PC-3 (cell line): ENCODE data around the gene PPFIA1. TPM values are rescaled to one million over a fixed set of nuclear protein-coding genes. Genes with fewer than 3 reads are reported as not detected.

ENCODE experiments used
- ATAC-seq: fragments of 200-7000 bp; cut with Tn5 transposase; 2 replicates; pipeline ENCODE4 v1.9.1; 2020; ENCODE audit warnings: mild to moderate bottlenecking, moderate library complexity
- BruUV-seq: library from RNA; stranded (reverse); fragments of 400-500 nt; replicated peaks from 2 replicates; lab custom pipeline; 2021; lab: Mats Ljungman, UMichigan
- CTCF ChIA-PET: fragments of 300-600 bp; sonication (Branson Sonifier 250); formaldehyde crosslinking; loops from one replicate; lab custom pipeline; 2022; ENCODE audit warnings: antibody characterized with exemption; lab: Charles Lee
- POLR2A ChIA-PET: fragments of 300-600 bp; sonication (Branson Sonifier 250); formaldehyde crosslinking; loops from one replicate; lab custom pipeline; 2022; ENCODE audit warnings: antibody characterized with exemption; ENCODE audit not compliant: unreplicated experiment; lab: Charles Lee
- DNase-seq: peaks from one replicate; pipeline ENCODE4 v3.0.0-alpha.2; 2015
- H2AFZ ChIP-seq: fragments of 300-600 bp; sonication (generic); 2 replicates; pipeline ENCODE4 v1.6.0; 2016; ENCODE audit warnings: antibody characterized with exemption, low read length
- H3F3A ChIP-seq: fragments of 300-600 bp; sonication (generic); one replicate; pipeline ENCODE4 v1.6.0; 2017; ENCODE audit warnings: antibody characterized with exemption, low read length, control low read depth, mild to moderate bottlenecking; ENCODE audit not compliant: unreplicated experiment
- H3K27ac ChIP-seq: fragments of 300-600 bp; sonication (generic); 2 replicates; pipeline ENCODE4 v1.5.1; 2016; ENCODE audit warnings: mild to moderate bottlenecking, low read length
- H3K27me3 ChIP-seq: fragments of 300-600 bp; sonication (generic); 2 replicates; pipeline ENCODE4 v1.6.1; 2016; ENCODE audit warnings: low read length, mixed read lengths
- H3K36me3 ChIP-seq: fragments of 300-600 bp; sonication (generic); 2 replicates; pipeline ENCODE4 v1.6.1; 2016; ENCODE audit warnings: low read depth, mixed run types, low read length, mixed read lengths
- H3K4me1 ChIP-seq: fragments of 300-600 bp; sonication (generic); 2 replicates; pipeline ENCODE4 v1.5.1; 2016; ENCODE audit warnings: low read length; ENCODE audit not compliant: insufficient read depth
- H3K4me2 ChIP-seq: fragments of 300-600 bp; sonication (generic); 2 replicates; pipeline ENCODE4 v1.6.0; 2016; ENCODE audit warnings: low read length
- H3K4me3 ChIP-seq: fragments of 300-600 bp; sonication (generic); 2 replicates; pipeline ENCODE4 v1.5.1; 2016; ENCODE audit warnings: mild to moderate bottlenecking, low read length, mixed read lengths
- H3K79me2 ChIP-seq: fragments of 300-600 bp; sonication (generic); 2 replicates; pipeline ENCODE4 v1.6.1; 2017; ENCODE audit warnings: low read length, mixed read lengths
- H3K9ac ChIP-seq: fragments of 300-600 bp; sonication (generic); 2 replicates; pipeline ENCODE4 v1.6.0; 2016; ENCODE audit warnings: mild to moderate bottlenecking, low read length
- H3K9me2 ChIP-seq: fragments of 300-600 bp; sonication (generic); replicated peaks from 2 replicates; pipeline ENCODE4 v1.6.1; 2016; ENCODE audit warnings: mixed run types, low read length, mixed read lengths
- H3K9me3 ChIP-seq: fragments of 300-600 bp; sonication (generic); 2 replicates; pipeline ENCODE4 v1.6.1; 2016; ENCODE audit warnings: low read length, mixed read lengths
- H4K20me1 ChIP-seq: fragments of 300-600 bp; sonication (generic); 2 replicates; pipeline ENCODE4 v1.6.1; 2016; ENCODE audit warnings: low read length, mixed read lengths
- CTCF ChIP-seq: fragments of 300-600 bp; sonication (generic); conservative IDR thresholded peaks from 2 replicates; pipeline ENCODE4 v1.5.1; 2017; ENCODE audit warnings: antibody characterized with exemption, low read depth, mild to moderate bottlenecking, low read length
- EZH2 ChIP-seq: fragments of 300-600 bp; sonication (generic); IDR thresholded peaks from one replicate; pipeline ENCODE4 v1.6.1; 2017; ENCODE audit warnings: antibody characterized with exemption, mild to moderate bottlenecking, low read length; ENCODE audit not compliant: unreplicated experiment
- EZH2phosphoT487 ChIP-seq: fragments of 300-600 bp; sonication (generic); IDR thresholded peaks from 2 replicates; pipeline ENCODE4 v1.6.1; 2018; ENCODE audit warnings: mild to moderate bottlenecking, antibody characterized with exemption, low read length, borderline replicate concordance
- intact Hi-C: fragments of 100-400 bp; cut with micrococcal nuclease; formaldehyde crosslinking; loops from 2 replicates; pipeline ENCODE4 v1.9.0; 2023
- total RNA-seq: library from RNA; depleted of rRNA; stranded (reverse); fragments of >200 nt; gene quantifications from 2 replicates; pipeline ENCODE4 v1.2.3, GENCODE V29; 2014

The PPFIA1 gene
- total RNA-seq, 1 experiment from 2014 or later, result 57.5 TPM

DNA sequence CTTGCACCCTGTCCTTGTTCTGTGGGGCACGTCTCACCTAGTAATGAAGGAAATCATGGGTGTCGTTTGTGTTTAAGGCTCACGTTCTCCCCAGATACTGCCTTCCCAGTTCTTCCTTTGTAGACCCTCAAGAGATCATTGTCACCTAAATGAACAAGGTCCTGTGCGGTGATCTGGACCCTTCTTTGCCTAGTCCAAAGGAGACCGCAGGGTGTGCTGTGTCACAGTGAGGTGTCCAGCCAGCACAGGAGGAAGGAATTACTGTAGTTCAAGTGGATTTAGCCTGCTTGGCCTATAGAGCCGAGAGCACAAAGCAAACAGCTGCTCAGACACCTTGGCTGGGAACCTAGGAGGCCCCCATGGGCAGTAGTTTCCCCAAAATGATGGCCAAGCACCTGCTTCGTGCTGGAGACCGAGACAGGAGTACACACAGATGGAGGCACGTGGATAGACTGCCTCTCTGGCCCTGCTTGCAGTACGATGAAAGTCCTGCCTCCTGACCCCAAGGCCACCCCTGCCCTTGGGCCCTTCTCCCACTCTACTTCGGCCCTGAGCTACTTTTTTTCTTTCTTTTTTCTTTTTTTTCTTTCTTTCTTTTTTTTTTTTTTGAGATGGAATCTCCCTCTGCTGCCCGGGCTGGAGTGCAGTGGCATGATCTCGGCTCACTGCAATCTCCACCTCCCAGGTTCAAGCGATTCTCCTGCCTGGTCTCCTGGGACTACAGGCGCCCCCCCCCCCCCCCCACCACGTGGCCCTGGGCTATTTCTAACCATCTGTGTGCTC, 19.4 kb upstream of the PPFIA1 start:
- ChIA-PET POLR2A (no interaction called here), CTCF (no interaction called here)
- no peak overlapping the region for H3K4me2 ChIP-seq
- ATAC-seq (no peak), DNase-seq (no peak)
- no peaks in the 10 kb centered on the region for H4K20me1 ChIP-seq
- no peaks in the 10 kb centered on the region for H3K9me2 ChIP-seq
- no peak overlapping the region for H3K27ac ChIP-seq
- H3K4me1 ChIP-seq, result peaks cover 14% of the 10 kb centered on the region
- TF ChIP-seq CTCF (no peak), EZH2 (no peak), EZH2phosphoT487 (no peak)
- no peaks in the 10 kb centered on the region for H3K79me2 ChIP-seq
- no peak overlapping the region for H3K9ac ChIP-seq
- H3K9me3 ChIP-seq, result no peaks in the 10 kb centered on the region
- H3K27me3 ChIP-seq, result no peaks in the 10 kb centered on the region
- intact Hi-C loops, result no loop called here
- BruUV-seq, result no TSS peak
- H3K36me3 ChIP-seq, result no peaks in the 10 kb centered on the region
- H2AFZ ChIP-seq, result no peak overlapping the region
- H3F3A ChIP-seq, result no peaks in the 10 kb centered on the region
- no peak overlapping the region for H3K4me3 ChIP-seq

DNA sequence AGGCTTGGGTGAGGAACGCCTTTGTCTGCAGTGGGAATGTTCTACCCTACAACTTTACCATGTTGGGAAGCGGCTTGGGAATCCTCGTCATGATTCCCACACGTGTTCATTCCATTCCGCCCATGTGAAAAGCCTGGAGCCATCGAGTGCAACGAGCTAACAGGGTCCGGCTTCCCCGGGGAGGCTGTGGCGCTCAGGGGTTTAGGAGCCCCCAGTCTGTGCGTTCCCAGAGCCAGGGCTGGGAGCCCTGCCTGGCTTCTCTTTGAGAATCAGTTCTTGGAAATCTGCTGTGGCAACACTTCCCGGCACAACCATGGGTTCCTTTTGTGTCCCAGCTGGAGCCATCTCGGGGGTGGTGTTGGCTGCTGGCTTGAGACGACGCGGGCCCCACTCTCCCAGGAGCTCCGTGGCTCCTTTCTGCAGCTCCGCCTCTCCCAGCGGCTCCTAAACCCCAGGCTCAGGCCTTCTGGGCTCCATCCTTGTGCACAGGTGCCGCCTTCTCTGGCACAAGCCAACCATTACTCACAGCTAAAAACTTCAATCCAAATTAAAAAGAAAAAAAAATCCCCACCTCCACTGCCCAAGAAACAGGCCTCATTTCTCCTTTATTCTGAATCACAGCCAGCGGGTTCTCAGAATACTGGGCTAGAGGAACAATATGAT, 18.7 kb upstream of the PPFIA1 start:
- H2AFZ ChIP-seq, result no peak overlapping the region
- no peaks in the 10 kb centered on the region for H3K9me3 ChIP-seq
- H3F3A ChIP-seq, result no peaks in the 10 kb centered on the region
- H3K9me2 ChIP-seq, result no peaks in the 10 kb centered on the region
- no peak overlapping the region for H3K4me3 ChIP-seq
- no peaks in the 10 kb centered on the region for H3K36me3 ChIP-seq
- H3K9ac ChIP-seq, result no peak overlapping the region
- no peaks in the 10 kb centered on the region for H3K79me2 ChIP-seq
- ChIA-PET POLR2A (no interaction called here), CTCF (no interaction called here)
- ATAC-seq (no peak), DNase-seq (no peak)
- TF ChIP-seq EZH2, result no peak
- no peaks in the 10 kb centered on the region for H4K20me1 ChIP-seq
- H3K4me1 ChIP-seq, result peaks cover 14% of the 10 kb centered on the region
- no peak overlapping the region for H3K27ac ChIP-seq
- no peak overlapping the region for H3K4me2 ChIP-seq
- BruUV-seq, result no TSS peak
- intact Hi-C loops, result no loop called here
- H3K27me3 ChIP-seq, result no peaks in the 10 kb centered on the region

GRCh38 chr11:70252844-70253243, 17.6 kb upstream of the PPFIA1 start:
- CTCF ChIA-PET, result no interaction called here
- H3K9me3 ChIP-seq, result no peaks in the 10 kb centered on the region
- H2AFZ ChIP-seq, result no peak overlapping the region
- no peaks in the 10 kb centered on the region for H3K27me3 ChIP-seq
- H3F3A ChIP-seq, result no peaks in the 10 kb centered on the region
- H3K36me3 ChIP-seq, result no peaks in the 10 kb centered on the region
- no peak overlapping the region for H3K4me3 ChIP-seq
- BruUV-seq, result no TSS peak
- H3K9me2 ChIP-seq, result no peaks in the 10 kb centered on the region
- no peak for DNase-seq
- H3K4me2 ChIP-seq, result no peak overlapping the region
- H4K20me1 ChIP-seq, result no peaks in the 10 kb centered on the region
- intact Hi-C loops, result no loop called here
- no peak overlapping the region for H3K27ac ChIP-seq
- H3K4me1 ChIP-seq, result peaks cover 5% of the 10 kb centered on the region
- TF ChIP-seq CTCF, result no peak
- TF ChIP-seq EZH2phosphoT487, result no peak
- TF ChIP-seq EZH2, result no peak
- no peak for ATAC-seq
- POLR2A ChIA-PET, result no interaction called here
- H3K9ac ChIP-seq, result no peak overlapping the region
- no peaks in the 10 kb centered on the region for H3K79me2 ChIP-seq
